C1 segment of cervical spinal cord (tissue), 14 donors: ENCODE measurements around the gene NUMB.
"Not testable (repeated sequence)": the region's sequence is repeated elsewhere in the genome, so short reads cannot be mapped to it uniquely, and the experiment has no call there.

Experiments
- DNase-seq, 14 donors: peaks; one replicate each; lab custom pipeline; 2025; lab: John Stamatoyannopoulos, UW

NUMB gene

GRCh38 chr14:73423092-73423491 lies 35.3 kb downstream of the NUMB start:
- DNase-seq = not testable (repeated sequence)

- no peak for DNase-seq
Observed at GRCh38 chr14:73422515-73422914, 35.8 kb downstream of the NUMB start.

GRCh38 chr14:73418227-73418626 lies 40.1 kb downstream of the NUMB start:
- DNase-seq = no peak

- DNase-seq = not testable (repeated sequence)
Observed at GRCh38 chr14:73406248-73406647, 52.1 kb downstream of the NUMB start.

- no peak for DNase-seq
Observed at GRCh38 chr14:73403181-73403752, 55.1 kb downstream of the NUMB start.

- DNase-seq = no peak
Observed at GRCh38 chr14:73402579-73402978, 55.8 kb downstream of the NUMB start.

- peak in 1 of 14 donors; percentile 47 for DNase-seq
Observed at GRCh38 chr14:73397810-73398209, 60.5 kb downstream of the NUMB start.

- DNase-seq = no peak
Observed at GRCh38 chr14:73394317-73394716, 64.0 kb downstream of the NUMB start.

GRCh38 chr14:73393375-73393774 lies 65.0 kb downstream of the NUMB start:
- no peak for DNase-seq

- no peak for DNase-seq
Observed at GRCh38 chr14:73392329-73393257, 65.8 kb downstream of the NUMB start.

GRCh38 chr14:73387860-73388259 lies 70.5 kb downstream of the NUMB start:
- not testable (repeated sequence) for DNase-seq

- DNase-seq = peak in 1 of 14 donors; percentile 78
Observed at GRCh38 chr14:73386342-73386741, 72.0 kb downstream of the NUMB start.

GRCh38 chr14:73385021-73385420 lies 73.3 kb downstream of the NUMB start:
- DNase-seq = not testable (repeated sequence)

- DNase-seq = no peak
Observed at GRCh38 chr14:73383356-73383755, 75.0 kb downstream of the NUMB start.

- DNase-seq = no peak
Observed at GRCh38 chr14:73381380-73382013, 76.8 kb downstream of the NUMB start.

GRCh38 chr14:73376585-73376984 lies 81.8 kb downstream of the NUMB start:
- DNase-seq = no peak

- no peak for DNase-seq
Observed at GRCh38 chr14:73375861-73376260, 82.5 kb downstream of the NUMB start.

- DNase-seq = no peak
Observed at GRCh38 chr14:73374218-73374617, 84.1 kb downstream of the NUMB start.

GRCh38 chr14:73372529-73372928 lies 85.8 kb downstream of the NUMB start:
- no peak for DNase-seq

GRCh38 chr14:73370561-73370960 lies 87.8 kb downstream of the NUMB start:
- DNase-seq = no peak

- no peak for DNase-seq
Observed at GRCh38 chr14:73369428-73369827, 88.9 kb downstream of the NUMB start.

GRCh38 chr14:73368616-73369015 lies 89.7 kb downstream of the NUMB start:
- no peak for DNase-seq

GRCh38 chr14:73365727-73366126 lies 92.6 kb downstream of the NUMB start:
- DNase-seq = no peak
